Hepatic stellate cell (primary cell): Measurements from ENCODE around the gene CAPN14.
"Not testable (repeated sequence)": the region's sequence is repeated elsewhere in the genome, so short reads cannot be mapped to it uniquely, and the experiment has no call there.

ENCODE experiments used
- DNase-seq: peaks from one replicate; pipeline ENCODE4 v3.0.0; 2011; ENCODE audit warnings: low spot score

The CAPN14 gene

DNA sequence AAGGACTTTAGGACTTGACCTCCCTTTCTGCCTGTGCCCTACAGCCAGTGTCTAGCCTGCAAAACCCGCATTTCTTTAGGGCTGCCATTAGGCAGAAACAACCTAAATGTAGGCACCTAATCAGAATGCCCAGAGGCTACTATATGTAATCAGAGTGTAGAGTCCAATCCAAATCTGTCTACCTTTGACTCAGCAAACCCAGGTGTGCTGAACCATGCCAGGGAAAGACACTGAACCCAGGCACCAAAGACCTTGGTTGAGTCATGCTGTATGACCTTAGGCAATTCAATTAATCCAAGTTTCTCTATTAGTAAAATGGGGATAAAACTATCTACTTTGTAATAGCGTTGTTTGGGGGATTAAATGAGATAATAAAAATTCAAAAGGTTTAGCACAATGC, 20.7 kb downstream of the CAPN14 start:
- DNase-seq = no peak

- DNase-seq = no peak
These were observed 23.5 kb downstream of the CAPN14 start for GRCh38 chr2:31193806-31194205.

GRCh38 chr2:31192851-31193392, 24.4 kb downstream of the CAPN14 start:
- no peak for DNase-seq

DNA sequence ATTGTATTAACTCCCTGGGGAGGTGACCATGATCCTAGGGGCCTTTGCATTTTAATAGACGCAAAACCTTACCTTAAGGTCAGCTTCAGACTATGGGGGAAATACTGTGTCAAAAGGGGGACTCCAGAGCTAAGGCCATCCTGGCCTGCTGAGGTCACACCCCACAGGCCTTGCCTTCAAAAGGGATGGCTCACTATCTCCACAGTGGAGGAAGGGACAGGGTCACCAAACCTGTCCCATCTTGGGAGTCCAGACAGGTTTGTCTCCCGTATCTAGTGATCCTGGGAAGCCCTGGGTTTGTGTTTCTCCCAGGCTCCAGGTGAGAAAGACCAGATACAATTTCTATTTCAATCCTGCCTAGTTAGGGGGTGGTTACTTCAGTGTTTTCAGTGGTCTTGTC, 24.9 kb downstream of the CAPN14 start:
- DNase-seq = no peak

- no peak for DNase-seq
These were observed 25.4 kb downstream of the CAPN14 start for GRCh38 chr2:31191931-31192330.

DNA sequence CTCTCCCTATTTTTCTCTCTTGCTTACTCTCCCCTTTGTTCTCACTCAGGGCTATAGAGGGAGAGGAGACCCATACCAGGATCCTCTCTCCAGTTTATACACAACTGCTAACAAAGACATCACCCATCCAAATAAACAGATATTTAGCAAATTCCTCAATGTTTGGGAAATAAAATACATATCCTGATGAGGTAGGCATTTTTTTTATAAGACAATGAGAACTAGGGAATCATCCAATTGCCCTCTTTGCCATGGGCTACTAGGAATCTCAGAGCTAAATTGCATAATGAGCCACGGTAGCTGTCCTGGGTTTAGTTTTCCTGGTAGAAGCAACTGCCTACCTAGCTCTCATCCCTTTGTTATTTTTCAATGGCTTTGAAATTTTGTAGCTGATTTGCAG, 27.1 kb downstream of the CAPN14 start:
- no peak for DNase-seq

DNA sequence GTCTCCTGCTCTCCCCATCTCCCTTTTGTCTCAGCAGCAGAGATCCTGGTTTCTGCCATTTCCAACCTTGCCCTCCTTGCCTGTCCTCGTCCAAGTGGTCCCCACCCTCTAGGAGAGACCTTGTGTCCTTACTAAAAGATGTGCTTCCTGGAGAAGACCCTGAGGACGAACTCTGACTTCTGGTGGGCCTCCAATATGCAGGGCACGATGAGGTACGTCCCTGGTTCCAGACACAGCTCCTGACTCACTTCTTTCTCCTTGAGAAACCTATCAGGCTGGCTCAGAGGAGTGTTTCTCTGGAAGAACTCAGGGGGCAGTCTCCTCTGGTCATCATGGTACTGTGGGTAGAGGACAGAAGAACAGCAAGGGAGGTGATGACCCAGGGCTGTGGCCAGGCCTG, 28.2 kb downstream of the CAPN14 start:
- no peak for DNase-seq

DNA sequence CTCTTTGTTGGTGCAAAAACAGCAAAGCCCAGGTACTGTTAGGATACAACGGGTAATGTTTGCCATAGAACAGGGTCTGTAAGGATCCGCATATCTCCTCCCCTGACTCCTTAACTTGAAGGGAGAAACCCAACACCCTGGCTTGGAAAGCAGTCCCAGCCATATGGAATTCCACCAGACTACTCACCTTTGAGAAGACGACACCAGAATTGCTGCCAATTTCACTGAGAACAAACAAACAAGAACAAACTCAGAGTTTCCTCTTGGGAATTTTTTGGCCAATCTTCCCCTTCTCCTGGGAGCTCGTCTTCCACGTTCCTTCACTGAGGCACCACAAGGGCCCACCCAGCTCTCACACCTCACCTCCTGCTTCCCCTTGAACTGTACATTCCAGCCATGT, 29.2 kb downstream of the CAPN14 start:
- DNase-seq = no peak

- DNase-seq = no peak
These were observed 30.1 kb downstream of the CAPN14 start for GRCh38 chr2:31187166-31187565.

- not testable (repeated sequence) for DNase-seq
These were observed 33.3 kb downstream of the CAPN14 start for GRCh38 chr2:31183973-31184372.

- no peak for DNase-seq
These were observed 40.6 kb downstream of the CAPN14 start for GRCh38 chr2:31176742-31177141.

DNA sequence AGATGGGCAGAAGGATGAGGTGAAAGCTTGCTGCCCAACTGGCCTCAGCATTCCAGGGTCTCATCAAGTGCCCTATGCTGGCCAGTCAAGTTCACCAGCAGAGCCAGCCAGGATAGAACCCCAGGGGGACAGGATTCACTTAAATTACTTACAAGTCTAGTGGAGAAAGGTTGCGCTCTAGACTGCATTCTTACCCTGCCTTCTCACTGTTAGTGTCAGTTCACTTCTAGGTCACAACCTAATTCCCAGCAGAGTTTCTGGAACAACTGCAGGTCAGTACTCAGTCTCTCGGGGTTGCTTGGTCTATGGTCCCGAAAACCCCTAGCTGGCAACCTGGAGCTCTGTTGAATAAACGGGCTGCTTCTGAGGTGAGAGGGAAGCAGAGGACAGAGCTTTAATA, 46.2 kb downstream of the CAPN14 start:
- no peak for DNase-seq

- DNase-seq = peak; percentile 74
These were observed 47.1 kb downstream of the CAPN14 start for GRCh38 chr2:31170071-31170698.

GRCh38 chr2:31168291-31168690, 49.0 kb downstream of the CAPN14 start:
- DNase-seq = no peak

DNA sequence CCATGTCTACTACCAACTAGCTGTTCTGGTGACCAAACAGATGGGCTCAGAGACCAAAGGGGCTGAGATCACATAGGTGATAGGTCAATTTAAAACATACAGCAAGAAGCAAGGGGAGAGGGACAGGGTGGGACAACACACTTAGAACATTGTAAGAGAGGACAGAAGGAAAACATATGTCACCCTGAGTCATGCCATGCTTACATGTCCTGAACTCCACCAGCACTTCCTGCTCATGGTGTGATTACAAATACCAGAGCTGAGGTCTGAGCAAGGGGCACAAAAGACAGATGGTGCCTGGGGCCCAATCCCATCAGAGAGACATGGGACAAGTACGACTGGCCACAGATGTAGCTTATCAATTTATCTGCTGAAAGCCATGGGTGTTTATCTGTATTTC, 50.4 kb downstream of the CAPN14 start:
- DNase-seq = no peak

DNA sequence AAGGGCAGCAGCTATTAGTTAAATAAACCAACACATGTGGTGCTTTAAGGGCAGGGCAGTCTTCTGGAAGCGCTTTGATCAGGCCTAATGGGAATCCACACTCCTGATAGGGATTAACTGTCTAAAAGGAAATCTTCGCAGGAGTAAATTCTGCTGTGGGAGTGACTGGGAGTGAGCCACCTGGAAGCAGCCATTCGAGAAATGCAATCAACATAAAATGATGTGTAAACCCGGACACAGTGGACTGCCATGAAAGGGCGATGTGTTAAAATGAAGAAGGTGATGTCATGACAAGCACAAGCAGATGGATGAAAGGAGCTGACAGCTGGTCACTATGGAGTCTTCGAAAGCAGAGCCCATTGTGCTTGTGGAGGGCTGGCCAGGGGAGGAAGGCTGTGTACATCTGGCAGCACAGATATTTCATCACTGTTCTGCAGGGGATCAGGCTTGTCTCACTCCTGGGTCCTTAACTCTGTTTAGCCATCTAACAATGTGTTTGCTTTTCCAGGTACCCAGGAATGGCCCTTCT, 54.2 kb downstream of the CAPN14 start:
- no peak for DNase-seq

DNA sequence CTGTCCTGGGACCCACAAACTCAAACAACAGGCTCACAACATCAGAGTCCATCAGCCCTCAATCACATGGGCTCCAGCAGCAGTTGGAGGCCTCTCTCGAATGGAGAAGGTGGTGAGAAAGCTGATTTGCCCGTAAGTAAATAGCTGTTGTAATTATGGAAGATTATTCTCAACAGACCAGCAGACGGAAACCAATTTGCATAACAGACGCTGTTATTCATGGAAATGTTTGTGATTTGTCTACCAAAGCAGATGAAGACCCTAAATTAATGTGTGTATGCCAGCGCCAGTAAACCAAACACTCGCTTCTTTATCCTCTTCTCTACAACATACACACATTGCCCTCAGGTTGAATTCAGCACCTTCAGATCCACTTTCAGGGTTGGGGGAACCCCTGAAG, 55.7 kb downstream of the CAPN14 start:
- DNase-seq = no peak

DNA sequence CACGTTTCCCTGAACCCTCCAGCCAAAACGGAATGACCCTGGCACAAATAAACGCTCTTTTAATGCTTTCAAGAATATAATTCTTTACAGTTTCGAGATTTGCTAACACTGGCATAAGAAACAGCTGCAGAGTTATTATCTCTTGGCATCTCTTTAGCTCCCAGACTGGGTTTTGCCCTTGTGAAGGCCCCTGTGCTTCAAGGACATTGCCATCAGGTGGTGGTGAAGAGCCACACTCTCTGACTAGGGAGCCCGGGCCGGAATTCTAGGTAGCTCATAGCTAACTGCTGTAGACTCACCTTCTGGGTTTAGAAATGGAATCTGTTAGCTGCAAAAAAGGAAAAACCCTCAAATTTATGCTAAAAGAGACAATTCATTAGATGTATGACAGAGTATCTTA, 65.8 kb downstream of the CAPN14 start:
- DNase-seq = no peak

DNA sequence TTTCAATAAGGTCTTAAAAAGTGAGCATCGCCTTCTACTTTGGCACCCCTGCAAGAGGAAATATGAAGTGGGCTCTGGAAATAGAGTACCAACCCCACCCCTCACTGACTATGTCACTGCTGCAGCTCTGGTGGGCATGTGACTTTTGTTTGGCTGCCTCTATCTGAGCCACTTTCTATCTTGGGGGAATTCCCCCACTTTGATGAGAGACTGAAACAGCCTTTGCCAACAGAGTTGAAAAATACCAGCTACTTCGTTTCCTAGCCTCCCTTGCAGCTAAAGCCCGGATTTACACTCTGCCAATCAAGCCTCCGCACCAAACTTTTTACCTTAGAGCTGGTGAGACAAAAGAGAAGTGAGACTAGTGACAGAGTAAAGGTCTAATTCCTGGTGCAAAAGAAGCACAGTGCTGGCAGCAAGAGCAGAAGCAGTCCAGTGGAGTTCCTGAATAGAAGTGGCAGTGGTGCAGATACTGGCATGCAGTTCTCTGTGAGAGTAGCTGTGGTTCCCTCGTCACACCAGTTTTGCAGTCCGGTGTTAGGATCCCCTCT, 67.1 kb downstream of the CAPN14 start:
- DNase-seq = no peak

DNA sequence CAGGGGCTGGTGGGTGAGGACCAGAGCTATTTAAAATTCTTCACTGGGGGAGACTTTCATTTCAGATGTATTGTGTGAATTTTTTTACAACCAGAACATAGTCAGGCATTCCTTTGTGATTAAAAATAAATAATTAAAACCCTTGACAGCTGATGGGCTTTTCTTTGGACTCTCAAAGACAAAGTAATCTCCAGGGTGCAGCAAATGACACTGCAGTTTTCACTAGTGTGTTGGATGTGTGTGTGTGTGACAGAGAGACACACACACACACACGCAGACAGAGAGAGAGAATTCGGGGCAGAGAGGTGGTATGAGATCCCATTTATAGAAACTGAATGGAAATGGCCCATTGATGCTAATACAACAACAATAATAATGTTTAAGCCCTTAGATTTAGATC, 68.8 kb downstream of the CAPN14 start:
- no peak for DNase-seq

DNA sequence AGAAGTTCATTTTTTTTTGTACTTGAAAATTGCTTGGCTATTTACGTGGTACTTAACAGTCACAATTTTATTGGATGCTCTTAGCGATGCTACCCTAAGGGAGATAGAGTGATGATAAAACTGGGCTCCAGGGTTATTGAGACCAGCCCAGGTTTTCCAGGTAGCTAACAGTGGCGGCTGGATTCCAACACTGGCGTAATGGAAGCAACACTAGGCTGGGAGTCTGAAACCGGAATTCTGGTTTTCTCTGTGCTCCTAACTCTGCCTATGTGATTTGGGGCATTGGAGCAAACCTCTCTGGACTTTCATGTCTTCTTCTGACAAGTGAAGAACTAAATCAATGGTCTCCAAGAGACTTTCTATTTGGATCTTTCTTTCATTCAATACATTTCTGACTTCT, 69.7 kb downstream of the CAPN14 start:
- no peak for DNase-seq

DNA sequence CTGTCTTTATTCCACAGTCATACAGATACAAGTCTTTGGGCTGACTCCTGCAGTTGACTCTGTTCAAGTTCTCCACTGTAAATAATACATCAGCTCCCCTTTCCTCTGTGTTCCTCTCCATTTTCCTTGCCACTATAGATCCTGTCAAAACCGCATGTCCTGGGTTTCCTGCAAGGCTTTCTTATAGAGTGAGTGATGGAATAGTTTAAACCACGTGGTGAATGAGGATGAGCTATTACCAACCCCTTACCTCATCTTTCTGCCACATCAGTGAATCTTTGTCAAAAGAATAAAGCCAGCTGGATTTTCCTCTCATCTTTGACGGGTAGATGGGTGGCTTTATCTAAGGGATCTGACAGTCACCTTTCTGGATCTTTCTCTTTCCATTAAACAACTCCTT, 75.2 kb downstream of the CAPN14 start:
- DNase-seq = no peak

DNA sequence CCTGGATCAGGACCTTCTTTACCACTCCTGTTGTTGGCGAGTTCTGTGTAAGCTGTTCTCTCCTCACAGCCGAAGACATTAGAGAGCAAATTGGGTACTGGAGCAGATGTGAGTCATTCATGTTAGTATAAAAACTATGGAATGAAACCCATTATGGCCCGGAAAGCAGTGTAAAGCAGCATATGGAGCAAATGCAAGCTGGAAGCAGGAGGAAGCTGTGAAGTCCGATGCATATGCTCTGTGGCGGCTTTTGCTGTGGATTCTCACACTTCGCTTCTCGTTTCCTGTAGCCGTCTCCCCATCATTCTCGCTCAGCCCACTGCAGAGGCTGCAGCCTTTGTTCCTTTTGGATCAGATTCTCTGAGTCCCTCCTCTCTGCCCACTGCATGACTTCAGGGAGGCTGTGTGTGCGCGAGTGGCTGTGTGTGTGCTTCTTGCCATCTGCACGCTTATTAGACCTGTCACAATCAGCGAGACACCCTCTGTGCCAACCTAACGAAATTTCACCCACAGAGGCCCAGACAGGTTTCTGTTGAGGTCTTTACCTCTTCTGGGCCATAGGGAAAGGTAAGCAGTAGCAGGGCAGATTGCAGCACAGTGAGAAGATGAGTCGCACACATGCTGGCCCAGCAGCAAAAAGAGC, 75.8 kb downstream of the CAPN14 start:
- no peak for DNase-seq
